CD4-positive, alpha-beta T cell treated with Interleukin-1 beta for 1 hour (primary cell): Measurements from ENCODE around the gene GANC.
"Not testable (repeated sequence)": the region's sequence is repeated elsewhere in the genome, so short reads cannot be mapped to it uniquely, and the experiment has no call there.

ENCODE experiments used
- DNase-seq, 2 donors: peaks; one replicate each; pipeline ENCODE4 v3.0.0-alpha.2; 2020 to 2022

GANC gene

DNA sequence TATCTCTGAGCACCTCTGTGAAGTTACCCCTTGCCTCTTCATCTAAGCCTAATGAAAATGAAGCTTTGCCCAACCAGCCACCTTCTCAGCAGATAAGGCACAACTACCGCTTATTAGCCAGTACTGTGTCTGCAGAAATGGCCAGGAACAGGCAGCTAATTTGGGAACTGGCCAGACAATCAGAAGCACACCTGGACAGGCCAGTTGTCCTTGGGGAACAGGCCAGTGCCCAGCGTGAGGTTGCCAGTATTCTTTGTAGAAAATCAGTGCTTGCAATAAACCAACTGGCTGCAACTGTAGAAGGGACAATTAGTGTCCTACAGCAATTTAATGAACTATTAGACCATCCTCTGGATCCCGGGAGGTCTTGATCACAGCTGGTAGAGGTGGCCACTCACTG is 10.7 kb downstream of the GANC start:
- DNase-seq, result no peak

DNA sequence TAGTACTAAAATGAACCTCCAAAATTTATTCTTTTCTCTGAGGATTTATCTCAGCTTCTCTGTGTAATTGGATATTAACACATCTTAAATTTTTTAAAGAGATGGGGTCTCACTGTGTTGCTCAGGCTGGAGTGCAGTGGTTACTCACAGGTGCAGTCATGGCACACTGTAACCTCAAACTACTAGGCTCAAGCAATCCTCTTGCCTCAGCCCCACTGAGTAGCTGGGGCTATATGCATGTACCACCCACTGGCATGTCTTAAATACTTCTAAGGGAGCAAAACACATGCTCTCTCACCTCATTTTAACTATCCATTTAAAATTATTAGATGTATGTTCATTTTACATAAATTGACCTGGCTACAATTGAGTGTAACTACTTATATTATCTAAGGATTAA is 11.6 kb downstream of the GANC start:
- no peak for DNase-seq

DNA sequence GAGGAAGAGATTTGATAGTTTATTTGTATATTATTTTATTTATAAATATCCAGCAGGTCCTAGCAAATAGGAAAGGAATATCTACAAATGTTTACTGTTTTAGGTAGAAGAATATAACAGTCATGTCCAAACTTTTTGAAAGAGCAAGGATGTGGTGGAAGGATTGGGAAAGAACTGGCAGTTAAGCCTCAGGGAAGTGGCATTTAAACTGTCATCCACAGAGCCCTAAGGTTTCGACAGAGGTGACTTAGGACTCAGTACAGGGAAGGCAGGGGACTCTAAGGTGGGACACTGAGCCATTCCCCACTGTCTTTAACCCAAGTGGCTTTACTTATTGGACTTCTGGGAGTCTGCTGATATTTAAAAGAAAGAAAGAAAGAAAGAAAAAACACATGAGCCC is 12.0 kb downstream of the GANC start:
- no peak for DNase-seq

DNA sequence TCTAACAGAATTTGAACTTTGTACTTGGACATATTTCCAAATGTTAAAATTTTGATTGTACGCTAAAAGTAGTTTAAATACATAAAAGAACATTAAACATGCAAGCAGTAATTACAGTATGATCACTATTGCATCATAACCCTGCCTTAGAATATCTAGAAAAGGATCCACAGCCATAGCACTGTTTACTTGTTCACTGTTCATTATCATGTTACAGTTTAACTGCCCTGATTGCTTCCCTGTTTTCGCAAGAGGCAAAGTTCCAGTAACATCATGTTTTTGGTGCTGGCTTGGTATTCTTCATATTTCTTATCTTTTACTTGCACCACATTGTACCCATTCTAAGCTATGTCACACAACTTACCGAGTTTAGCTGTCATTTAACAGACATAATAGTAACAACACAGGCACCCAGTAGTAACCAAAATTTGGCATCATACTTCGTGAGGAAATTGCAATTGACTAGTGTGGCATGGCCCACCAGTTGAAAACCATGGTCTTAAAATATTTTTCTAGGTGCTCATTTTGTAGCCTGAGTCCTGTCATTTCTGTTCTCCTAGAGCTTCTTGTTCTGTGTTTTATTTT is 13.5 kb downstream of the GANC start:
- no peak for DNase-seq

DNA sequence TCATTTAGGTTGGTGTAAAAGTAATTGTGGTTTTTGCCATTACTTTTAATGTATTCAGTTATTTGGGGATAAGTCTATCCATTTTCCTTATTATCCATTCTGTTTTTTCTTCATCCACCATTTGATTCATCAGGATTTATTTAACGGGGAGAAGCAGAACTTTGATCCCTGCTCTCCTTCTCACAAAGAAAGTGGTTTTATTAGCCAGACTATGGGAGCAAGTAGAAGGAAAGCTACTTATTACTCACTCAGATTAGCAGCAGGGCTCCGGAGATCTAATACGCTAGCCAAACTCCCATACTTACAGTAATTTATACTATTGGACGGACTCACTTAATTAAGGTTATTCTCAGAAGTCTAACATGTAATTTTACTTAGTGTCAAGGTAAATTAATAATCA is 14.9 kb downstream of the GANC start:
- no peak for DNase-seq

DNA sequence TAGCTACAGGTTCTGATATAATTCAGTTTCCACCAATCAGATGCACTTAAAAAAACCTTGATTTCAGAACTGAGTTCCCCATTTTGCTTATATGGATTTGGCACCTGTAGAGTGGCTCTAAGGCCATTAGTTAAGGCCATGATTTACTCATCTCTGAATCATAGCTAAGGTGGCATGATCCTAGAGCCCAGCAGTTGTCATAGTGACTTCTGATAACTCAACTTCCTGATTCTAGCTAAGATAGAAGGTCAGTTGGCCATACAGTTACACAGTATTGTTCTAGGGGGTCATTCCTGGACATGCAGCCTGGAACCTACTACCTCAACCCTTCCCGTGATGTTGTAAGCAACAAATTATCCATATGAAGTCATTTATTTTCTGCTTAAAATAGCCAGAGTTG is 16.2 kb downstream of the GANC start:
- DNase-seq, result no peak

DNA sequence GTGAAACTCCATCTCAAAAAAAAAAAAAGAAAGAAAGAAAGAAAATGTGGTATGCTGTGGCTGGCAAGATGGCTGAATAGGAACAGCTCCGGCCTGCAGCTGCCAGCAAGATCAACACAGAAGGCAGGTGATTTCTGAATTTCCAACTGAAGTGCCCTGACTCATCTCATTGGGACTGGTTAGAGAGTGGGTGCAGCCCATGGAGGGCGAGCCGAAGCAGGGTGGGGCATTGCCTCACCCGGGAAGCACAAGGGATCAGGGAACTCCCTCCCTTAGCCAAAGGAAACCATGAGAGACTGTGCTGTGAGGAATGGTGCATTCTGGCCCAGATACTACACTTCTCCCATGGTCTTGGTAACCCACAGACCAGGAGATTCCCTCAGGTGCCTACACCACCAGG is 28.0 kb downstream of the GANC start:
- DNase-seq, result not testable (repeated sequence)

DNA sequence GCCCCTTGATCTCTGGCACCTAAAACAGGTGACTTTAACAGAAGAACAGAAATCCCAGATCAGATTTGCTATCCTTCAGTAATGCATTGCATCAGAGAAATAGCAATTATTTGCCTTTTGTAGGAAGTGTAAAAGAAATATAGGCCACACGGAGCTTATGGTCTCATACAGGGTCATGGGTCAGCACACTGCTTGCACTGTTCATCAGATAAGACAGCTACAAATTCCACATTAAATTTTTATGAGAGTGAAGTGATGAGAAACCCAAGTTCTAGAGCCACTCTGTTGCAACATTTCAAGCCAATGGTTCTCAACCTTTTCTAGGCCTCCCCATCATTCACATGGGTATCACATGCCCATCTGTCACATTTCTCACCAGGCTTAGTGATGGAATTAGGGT is 33.7 kb downstream of the GANC start:
- DNase-seq, result no peak

DNA sequence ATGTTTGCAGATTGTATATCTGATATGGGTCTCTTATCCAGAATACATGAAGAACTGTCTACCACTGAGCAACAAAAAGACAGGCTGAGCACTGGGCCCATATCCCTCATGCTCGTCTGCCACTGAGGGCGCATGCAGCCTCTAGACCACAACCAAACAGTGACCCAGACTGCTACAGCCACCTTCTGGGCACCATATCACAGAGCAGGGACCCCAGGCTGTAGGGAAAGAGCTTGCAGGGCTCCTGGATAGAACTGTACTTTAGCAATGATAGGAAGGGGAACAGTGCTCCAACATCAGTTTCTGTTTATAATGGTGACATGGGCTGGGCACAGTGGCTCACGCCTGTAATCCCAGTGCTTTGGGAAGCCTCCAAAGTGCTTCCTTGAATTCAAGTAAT is 40.5 kb downstream of the GANC start:
- DNase-seq, result no peak

DNA sequence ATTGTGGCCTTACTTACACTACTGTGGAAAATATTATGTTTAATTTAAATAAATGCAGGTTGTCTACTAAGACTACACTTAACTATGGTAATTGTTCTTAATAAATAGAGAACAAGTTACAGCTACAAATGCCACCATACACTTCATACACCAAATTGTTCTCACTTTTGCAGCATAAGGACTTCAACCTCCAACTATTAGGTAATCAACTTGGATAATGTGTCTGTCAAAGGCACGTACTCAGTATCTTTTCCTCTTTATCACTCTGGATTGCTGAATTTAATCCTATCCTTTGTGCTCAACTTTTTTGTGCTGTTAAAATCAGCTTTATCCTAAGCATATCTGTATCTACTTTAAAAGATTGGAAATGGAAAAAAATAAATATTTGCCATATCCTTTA is 41.8 kb downstream of the GANC start:
- DNase-seq, result no peak

DNA sequence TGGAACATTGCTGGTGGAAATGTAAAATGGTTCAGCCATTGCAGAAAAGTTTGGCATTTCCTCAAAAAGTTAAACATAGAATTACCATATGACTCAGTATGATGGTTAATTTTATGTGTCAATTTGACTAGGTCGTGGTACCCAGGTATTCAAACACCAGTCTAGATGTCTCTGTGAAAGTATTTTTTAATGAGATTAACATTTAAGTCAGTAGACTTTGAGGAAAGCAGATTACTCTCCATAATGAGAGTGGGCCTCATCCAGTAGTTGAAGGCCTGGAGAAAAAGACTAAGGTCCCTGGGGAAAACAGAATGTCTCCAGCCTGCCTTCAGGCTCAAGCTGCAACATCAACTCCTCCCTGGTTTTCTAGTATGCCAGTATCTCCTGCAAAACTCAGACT is 42.5 kb downstream of the GANC start:
- no peak for DNase-seq

DNA sequence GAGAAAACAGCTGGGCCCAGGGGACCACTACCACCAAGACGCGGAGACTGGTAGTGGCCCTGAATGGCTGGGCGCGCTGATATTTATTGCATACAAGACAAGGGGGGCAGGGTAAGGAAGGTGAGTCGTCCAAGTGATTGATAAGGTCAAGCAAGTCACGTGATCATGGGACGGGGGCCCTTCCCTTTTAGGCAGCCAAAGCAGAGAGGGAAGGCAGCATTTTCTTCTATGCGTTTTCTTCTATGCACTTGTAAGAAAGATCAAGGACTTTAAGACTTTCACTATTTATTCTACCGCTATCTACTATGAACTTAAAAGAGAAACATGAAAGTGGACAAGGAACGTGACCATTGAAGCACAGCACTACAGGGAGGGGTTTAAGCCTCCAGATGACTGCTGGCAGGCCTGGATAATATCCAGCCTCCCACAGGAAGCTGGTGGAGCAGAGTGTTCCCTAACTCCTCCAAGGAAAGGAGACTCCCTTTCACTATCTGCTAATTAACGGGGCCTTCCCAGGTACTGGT is 43.3 kb downstream of the GANC start:
- DNase-seq, result not testable (repeated sequence)

DNA sequence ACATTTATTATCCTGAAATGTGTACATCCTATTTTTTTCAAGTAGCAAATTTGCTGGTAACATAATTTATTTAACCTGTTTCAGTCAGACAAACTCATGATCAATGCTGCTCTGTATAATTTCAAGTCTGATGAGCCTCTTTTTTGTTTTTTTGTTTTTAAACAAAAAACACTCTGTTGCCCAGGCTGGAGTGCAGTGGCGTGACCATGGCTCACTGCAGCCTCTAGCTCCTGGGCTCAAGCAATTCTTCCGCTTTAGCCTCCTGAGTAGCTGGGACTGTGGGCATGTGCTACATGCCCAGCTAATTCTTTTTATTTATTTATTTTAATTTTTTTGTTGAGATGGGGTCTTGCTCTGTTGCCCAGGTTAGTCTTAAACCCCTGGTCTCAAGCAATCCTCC is 46.2 kb downstream of the GANC start:
- no peak for DNase-seq

DNA sequence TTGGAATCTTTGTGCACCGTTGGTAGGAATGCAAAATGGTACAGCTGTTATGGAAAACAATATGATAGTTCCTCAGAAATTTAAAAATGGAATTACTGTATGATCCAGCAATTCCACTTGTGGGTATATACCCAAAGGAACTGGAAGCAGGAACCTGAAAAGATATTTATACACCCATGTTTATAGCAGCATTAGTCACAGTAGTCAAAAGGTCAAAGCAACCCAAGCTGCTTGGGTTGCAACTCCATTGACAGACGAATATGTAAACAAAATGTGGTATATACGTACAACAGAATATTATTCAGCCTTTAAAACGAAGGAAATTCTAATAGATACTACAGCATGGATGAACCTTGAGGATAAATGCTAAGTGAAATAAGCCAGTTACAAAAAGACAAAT is 51.3 kb downstream of the GANC start:
- no peak for DNase-seq

DNA sequence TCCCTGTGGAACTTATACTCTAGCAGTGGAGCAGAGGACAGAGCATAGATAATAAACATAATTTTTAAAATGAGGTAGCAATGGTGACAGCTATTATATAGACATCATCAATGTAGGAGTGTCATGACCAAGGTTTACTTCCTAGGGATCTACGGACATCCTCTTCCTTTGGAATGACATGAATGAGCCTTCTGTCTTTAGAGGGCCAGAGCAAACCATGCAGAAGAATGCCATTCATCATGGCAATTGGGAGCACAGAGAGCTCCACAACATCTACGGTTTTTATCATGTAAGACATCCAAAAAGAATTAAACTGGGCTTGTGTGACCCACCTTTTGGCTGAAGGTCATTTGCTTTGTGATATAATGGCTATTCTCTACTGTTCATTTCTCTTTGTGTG is 56.2 kb downstream of the GANC start:
- no peak for DNase-seq

DNA sequence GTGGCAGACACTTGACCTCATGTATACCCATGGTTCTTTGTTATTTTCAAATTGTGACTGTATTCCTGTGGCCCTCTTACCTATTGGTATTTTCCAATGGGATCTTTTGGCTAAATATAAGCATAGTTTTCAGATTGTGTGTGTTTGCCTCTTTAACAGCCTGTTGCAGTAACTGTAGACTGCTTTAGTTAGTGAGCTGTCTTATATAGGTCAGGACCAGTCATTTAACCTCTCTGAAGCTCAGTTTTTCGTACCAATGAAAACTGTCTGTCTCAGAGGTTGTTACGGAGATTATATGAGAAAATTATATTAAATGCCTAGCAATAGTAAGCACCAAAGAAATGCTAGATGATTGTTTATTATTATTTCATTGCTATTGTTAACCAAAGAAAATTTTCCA is 57.0 kb downstream of the GANC start:
- no peak for DNase-seq

DNA sequence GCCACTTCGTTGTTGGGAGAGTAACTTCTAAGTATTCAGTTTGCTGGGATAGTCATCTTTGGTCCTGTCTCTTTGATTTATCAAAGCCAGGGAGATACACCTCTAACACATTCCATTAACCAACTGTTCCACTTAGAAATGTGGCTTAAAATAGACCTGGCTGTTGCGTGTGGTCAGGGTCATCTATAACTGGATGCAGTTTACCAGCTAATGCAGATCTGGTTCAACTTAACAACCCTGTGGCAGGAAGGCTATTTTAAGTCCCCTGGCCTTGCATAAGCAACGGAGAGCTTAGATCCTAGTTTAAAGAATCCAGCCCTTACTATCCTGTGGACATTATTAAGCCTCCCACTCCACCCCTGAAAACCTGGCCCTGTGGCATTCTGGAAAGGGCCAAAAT is 58.2 kb downstream of the GANC start:
- no peak for DNase-seq

DNA sequence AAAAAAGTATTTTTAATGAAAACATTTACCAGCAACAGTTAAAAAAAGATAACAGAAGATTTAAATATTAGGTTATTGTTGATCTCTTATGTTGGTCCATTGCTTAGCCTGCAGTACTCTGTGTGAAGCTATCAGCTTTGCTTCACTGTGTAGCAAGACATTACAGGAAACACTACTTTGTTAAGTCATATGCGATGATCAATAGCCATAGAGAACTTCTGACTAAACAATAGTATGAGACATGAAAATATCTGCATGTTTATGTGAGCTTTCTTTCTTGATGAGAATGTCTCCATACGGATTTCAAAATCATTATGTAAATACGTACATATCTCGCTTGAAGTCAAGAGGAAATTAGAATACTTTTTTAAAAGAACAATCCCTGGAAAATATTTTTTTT is 59.3 kb downstream of the GANC start:
- DNase-seq, result no peak

DNA sequence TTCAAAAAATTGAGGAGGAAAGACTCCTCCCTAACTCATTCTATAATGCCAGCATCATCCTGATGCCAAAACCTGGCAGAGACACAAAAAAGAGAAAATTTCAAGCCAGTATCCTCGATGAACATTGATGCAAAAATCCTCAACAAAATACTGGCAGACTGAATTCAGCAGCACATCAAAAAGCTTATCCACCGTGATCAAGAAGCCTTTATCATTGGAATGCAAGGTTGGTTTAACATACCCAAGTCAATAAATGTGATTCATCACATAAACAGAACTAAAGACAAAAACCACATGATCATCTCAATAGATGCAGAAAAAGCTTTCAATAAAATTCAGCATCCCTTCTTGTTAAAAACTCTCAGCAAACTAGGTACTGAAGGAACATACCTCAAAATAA is 62.1 kb downstream of the GANC start:
- no peak for DNase-seq

DNA sequence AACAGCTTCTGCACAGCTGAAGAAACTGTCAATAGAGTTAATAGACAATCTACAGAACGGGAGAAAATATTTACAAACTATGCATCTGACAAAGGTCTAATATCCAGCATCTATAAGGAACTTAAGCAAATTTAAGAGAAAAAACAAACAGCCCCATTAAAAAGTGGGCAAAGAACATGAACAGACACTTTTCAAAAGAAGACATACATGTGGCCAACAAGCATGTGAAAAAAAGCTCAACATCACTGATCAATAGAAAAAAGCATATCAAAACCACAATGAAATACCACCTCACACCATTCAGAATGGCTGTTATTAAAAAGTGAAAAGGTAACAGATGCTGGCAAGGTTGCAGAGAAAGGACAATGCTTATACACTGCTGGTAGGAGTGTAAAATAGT is 63.6 kb downstream of the GANC start:
- not testable (repeated sequence) for DNase-seq

DNA sequence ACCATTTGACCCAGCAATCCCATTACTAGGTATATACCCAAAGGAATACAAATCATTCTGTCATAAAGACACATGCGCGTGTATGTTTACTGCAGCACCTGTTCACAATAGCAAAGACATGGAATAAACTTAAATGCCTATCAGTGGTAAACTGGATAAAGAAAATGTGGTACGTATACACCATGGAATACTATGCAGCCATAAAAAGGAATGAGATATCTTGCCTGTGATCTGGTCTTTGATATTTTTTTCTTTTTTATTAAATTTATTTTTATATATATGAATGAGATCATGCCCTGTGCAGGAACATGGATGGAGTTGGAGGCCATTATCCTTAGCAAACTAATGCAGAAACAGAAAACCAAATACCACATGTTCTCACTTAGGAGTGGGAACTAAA is 64.1 kb downstream of the GANC start:
- DNase-seq, result not testable (repeated sequence)

DNA sequence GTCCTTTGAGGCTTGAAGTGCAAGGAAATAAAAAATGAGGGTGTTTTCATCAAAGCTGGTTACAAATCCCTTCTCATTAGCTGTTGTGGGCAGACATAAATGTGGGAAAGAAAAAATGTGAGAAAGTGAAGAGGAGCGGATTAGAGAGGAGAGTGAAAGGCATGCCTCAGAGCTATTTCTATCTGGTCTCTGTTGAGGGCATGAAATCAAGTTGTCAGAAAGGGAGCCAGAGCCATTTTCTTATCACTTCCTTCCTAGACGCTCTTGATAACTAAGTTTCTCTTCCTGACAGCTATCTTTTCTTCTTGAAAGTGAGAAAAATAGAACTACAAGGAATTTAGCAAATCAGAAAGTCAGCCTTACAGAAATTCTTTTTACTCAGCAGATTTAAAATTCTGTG is 65.5 kb downstream of the GANC start:
- no peak for DNase-seq

DNA sequence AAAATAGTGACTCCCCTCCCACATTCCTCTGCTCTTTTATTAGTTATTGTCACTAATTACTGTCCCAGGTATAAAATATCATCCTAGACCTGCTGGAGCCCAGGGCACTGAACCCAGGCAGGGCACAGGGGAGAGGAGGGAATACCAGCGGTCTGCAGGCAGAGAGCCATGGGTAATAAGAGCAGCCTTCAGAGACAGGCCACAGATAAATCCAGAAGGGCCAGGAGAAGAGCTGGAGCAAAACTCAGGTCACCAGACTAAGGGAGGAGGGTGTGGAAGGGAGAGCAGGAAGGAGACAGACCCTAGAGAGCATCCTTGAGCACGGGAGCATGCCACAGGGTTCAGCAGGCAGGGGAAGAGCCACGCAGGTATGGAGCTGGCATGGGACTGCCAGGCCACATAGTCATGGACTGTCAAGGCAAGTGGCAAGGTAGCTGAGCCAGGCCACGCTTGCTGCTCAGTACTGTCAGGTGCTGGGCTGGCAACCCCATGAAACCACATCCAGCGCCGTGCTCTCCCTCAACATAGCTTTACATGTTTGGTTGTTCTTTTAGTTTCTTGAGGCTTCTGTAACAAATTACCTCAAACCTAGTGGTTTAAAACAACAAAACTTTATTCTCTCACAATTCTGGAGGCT is 70.7 kb downstream of the GANC start:
- no peak for DNase-seq

DNA sequence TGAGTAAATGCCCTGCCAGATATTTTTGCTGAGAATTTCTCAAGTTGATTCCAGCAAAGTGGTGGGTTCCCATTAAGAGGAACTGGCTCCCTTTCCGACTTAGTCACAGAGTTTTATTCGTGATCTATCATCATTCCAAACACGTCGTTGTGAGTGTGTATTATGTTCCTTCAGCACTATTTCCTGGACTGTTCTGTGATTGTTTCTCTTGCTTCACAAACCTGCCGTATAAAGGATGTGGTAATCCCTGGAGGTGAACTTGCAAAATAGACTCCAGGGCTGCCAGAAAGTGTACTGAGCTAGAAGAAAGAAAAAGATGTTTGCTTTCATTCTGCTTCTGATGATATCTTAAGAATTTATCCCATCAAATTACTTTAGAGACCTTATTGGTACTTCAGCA is 71.8 kb downstream of the GANC start:
- DNase-seq, result no peak

DNA sequence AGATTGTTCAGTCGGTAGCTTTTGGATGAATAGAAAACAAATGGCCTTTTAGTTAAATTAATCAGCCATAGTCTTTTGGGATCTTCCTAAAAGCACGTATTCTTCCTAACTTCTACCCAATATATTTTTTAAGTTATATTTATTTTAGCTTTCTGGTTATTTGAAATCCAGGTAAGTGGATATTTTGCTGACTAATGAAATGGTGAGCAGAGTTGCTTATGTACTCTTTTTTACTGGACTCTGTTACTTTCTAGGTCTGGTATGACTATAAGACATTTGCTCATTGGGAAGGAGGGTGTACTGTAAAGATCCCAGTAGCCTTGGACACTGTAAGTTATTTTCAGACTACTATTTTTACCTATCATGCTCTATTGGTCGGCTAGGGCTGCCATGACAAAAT is 72.5 kb downstream of the GANC start:
- no peak for DNase-seq
